Kidney (tissue), 14 donors: ENCODE data around the gene FAIM. TPM values are rescaled to one million over a fixed set of nuclear protein-coding genes. Genes with fewer than 3 reads are reported as not detected.

Experiments used
- DNase-seq, 5 donors: peaks; one replicate each; pipeline ENCODE4 v3.0.0-alpha.2; 2013 to 2020
- FAIRE-seq: peaks from 2 replicates; lab custom pipeline; 2012; peaks lifted over from hg19 to GRCh38; lab: Jason Lieb, UNC
- H3K27ac ChIP-seq, 2 donors: one replicate each; pipeline ENCODE4 v1.7.0; 2013; ENCODE audit warnings: low read depth in 2 of 2, low read length in 2 of 2, inconsistent platforms in 1 of 2
- H3K27me3 ChIP-seq: one replicate; pipeline ENCODE4 v1.7.1; 2013; ENCODE audit warnings: low read length, inconsistent platforms; ENCODE audit not compliant: control insufficient read depth, insufficient read depth
- H3K36me3 ChIP-seq, 3 donors: one replicate each; pipeline versions ENCODE4 v1.7.0 to v1.7.1; 2013; ENCODE audit warnings: low read length in 3 of 3, control low read depth in 1 of 3, inconsistent platforms in 1 of 3; ENCODE audit not compliant: insufficient read depth in 3 of 3, control insufficient read depth in 2 of 3
- H3K4me1 ChIP-seq, 3 donors: one replicate each; pipeline versions ENCODE4 v1.7.0 to v1.7.1; 2013; ENCODE audit warnings: low read length in 3 of 3, inconsistent platforms in 1 of 3, low read depth in 1 of 3; ENCODE audit not compliant: control insufficient read depth in 2 of 3, insufficient read depth in 2 of 3
- H3K4me3 ChIP-seq, 3 donors: one replicate each; pipeline versions ENCODE4 v1.7.0 to v1.8.1; 2013; ENCODE audit warnings: low read length in 3 of 3, control low read depth in 1 of 3, inconsistent platforms in 1 of 3
- H3K9ac ChIP-seq, 3 donors: one replicate each; pipeline versions ENCODE4 v1.7.0 to v1.7.1; 2013; ENCODE audit warnings: low read length in 3 of 3, control low read depth in 1 of 3, inconsistent platforms in 1 of 3
- H3K9me3 ChIP-seq, 3 donors: one replicate each; pipeline versions ENCODE4 v1.7.0 to v1.7.1; 2013; ENCODE audit warnings: low read length in 3 of 3, control low read depth in 1 of 3, inconsistent platforms in 1 of 3; ENCODE audit not compliant: control insufficient read depth in 2 of 3, insufficient read depth in 1 of 3
- CTCF ChIP-seq: IDR thresholded peaks from 3 replicates; pipeline ENCODE4 v1.5.1; 2012; ENCODE audit warnings: mild to moderate bottlenecking, moderate library complexity, borderline replicate concordance; ENCODE audit not compliant: insufficient read depth; ENCODE audit errors: extremely low read depth
- intact Hi-C: fragments of 100-400 bp; cut with DNase I; formaldehyde crosslinking; loops from one replicate; pipeline ENCODE4 v1.11.1; 2022
- polyA plus RNA-seq: library from polyadenylated mRNA; stranded (reverse); fragments of 350-450 nt; fragmentation: Illumina TruSeq; extraction: RNeasy Lipid Tissue Mini Kit (QIAGEN cat#74804); gene quantifications from one replicate; pipeline ENCODE4 v1.2.3, GENCODE V29; 2014; ENCODE audit warnings: low read depth, low replicate concordance; ENCODE audit not compliant: insufficient read depth
- total RNA-seq: library from RNA; stranded (reverse); fragmentation: NEBNext Ultra II Directional; extraction: Animal tissue kit (Norgen Biotek cat#: 25700); gene quantifications from one replicate; pipeline ENCODE4 v1.2.1, GENCODE V29; 2021
- donor health status: control.
- donor health status: control.
- donor health status: control.
- donor health status: control.
- donor health status: control.
- donor health status: DM: yes; HTN: yes; CAD: no.
- donor health status: Normal renal cell carcinoma (clear cell type).

FAIM gene
- total and polyA plus RNA-seq, 2 donors from 2014 or later, result 18.3 to 23.0 TPM

- intact Hi-C loops, result no loop called here
- no peak for FAIRE-seq
These were observed 59.5 kb downstream of the FAIM start for GRCh38 chr3:138668107-138668506.

GRCh38 chr3:138670407-138670806 lies 61.8 kb downstream of the FAIM start:
- no peak for FAIRE-seq
- H3K27me3 ChIP-seq, result no peaks in the 10 kb centered on the region
- H3K9ac ChIP-seq, result no peak overlapping the region
- no peak overlapping the region for H3K4me3 ChIP-seq
- peak in 1 of 5 donors; percentile 6 for DNase-seq
- no peak for TF ChIP-seq CTCF
- intact Hi-C loops, result no loop called here
- H3K27ac ChIP-seq, result no peak overlapping the region
- H3K4me1 ChIP-seq, result no peaks in the 10 kb centered on the region
- H3K36me3 ChIP-seq, result no peaks in the 10 kb centered on the region
- peaks cover 0 to 3% (median 0%) of the 10 kb centered on the region in 3 donors for H3K9me3 ChIP-seq

More at GRCh38 chr3:138668107-138668506, 59.5 kb downstream of the FAIM start:
- H3K9ac ChIP-seq, result no peak overlapping the region
- H3K27me3 ChIP-seq, result no peaks in the 10 kb centered on the region
- peaks cover 0 to 11% (median 8%) of the 10 kb centered on the region in 3 donors for H3K36me3 ChIP-seq
- no peaks in the 10 kb centered on the region for H3K4me1 ChIP-seq
- H3K27ac ChIP-seq, result no peak overlapping the region
- no peaks in the 10 kb centered on the region for H3K9me3 ChIP-seq
- no peak overlapping the region for H3K4me3 ChIP-seq
- TF ChIP-seq CTCF, result no peak
- DNase-seq, result no peak

GRCh38 chr3:138673641-138674530 lies 65.3 kb downstream of the FAIM start:
- Histone ChIP-seq H3K36me3 (no peaks in the 10 kb centered on the region), H3K9ac (no peak overlapping the region), H3K27me3 (no peaks in the 10 kb centered on the region), H3K9me3 (peaks cover 0 to 4% (median 0%) of the 10 kb centered on the region in 3 donors), H3K4me3 (no peak overlapping the region), H3K4me1 (no peaks in the 10 kb centered on the region), H3K27ac (no peak overlapping the region)
- peak in 2 of 5 donors; percentile 4 to 7 for DNase-seq
- no peak for TF ChIP-seq CTCF
- FAIRE-seq, result no peak
- intact Hi-C loops, result no loop called here
